NB4 (cell line): Measurements from ENCODE around the gene HES4.

Experiments used
- POLR2A ChIP-seq: IDR thresholded peaks from 2 replicates; pipeline ENCODE4 v1.6.1; 2011; ENCODE audit warnings: mild to moderate bottlenecking; ENCODE audit not compliant: insufficient read length; ENCODE audit errors: extremely low read depth
- TF ChIP-seq, protein P1 (sequence below): IDR thresholded peaks from one replicate; pipeline ENCODE4 v1.5.1; 2012; ENCODE audit warnings: low read depth, low read length

DNA sequence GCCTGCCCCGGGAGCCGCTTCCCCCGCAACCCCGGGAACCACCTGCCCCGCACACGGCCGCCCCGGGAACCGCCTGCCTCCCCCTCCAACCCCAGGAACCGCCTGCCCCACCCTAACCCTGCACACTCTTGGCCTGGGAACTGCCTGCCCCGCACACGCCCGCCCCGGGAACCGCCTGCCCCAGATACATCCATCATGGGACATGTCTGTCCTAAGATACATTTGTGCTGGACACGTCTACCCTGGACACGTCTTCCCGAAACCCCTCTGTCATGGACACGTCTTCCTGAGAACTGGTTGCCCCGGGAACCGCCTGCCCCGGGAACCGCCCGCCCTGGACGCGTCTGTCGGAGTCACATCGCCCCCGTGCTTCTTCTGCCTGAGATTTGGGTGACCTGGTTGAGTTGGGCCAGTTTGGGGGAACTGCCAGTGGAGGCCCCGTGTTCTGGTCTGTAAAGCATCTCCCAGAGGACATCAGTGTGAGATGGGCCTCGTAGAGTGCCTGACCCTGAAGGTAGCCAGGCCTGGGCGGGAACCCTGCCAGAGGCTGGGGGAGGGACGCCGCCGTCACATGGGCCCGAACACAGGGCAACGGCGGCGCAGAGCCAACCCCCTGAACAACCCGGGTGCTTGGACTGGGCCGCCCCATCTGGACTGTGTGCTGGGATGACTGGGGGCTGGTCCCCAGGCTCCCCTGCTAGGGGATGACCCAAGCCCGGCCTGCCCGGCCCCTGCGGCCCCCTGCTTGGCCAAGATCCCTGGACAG, 21.6 kb downstream of the HES4 start:
- TF ChIP-seq, protein P1, sequence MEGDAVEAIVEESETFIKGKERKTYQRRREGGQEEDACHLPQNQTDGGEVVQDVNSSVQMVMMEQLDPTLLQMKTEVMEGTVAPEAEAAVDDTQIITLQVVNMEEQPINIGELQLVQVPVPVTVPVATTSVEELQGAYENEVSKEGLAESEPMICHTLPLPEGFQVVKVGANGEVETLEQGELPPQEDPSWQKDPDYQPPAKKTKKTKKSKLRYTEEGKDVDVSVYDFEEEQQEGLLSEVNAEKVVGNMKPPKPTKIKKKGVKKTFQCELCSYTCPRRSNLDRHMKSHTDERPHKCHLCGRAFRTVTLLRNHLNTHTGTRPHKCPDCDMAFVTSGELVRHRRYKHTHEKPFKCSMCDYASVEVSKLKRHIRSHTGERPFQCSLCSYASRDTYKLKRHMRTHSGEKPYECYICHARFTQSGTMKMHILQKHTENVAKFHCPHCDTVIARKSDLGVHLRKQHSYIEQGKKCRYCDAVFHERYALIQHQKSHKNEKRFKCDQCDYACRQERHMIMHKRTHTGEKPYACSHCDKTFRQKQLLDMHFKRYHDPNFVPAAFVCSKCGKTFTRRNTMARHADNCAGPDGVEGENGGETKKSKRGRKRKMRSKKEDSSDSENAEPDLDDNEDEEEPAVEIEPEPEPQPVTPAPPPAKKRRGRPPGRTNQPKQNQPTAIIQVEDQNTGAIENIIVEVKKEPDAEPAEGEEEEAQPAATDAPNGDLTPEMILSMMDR = no peak
- TF ChIP-seq POLR2A = no peak
